Adrenal gland (tissue), 12 donors: Measurements from ENCODE around the gene BACE1. TPM values are rescaled to one million over a fixed set of nuclear protein-coding genes. Genes with fewer than 3 reads are reported as not detected.

Experiments
- DNase-seq, 7 donors: peaks; one replicate each; pipeline ENCODE4 v3.0.0-alpha.2; 2019 to 2020
- H3K27ac ChIP-seq, 5 donors: fragments of 200-600 bp; sonication (generic) in 4 of 5; 1 replicate in 3 of 5; 2 replicates in 2 of 5; pipeline versions ENCODE4 v1.5.1 to v1.8.0; 2016 to 2020; ENCODE audit warnings: mild to moderate bottlenecking in 1 of 5
- H3K27me3 ChIP-seq: fragments of 200-600 bp; 2 replicates; pipeline ENCODE4 v1.8.0; 2021
- H3K36me3 ChIP-seq, 2 donors: fragments of 200-600 bp; replicated peaks in 1 of 2; 1 replicate in 1 of 2; 2 replicates in 1 of 2; pipeline versions ENCODE4 v1.5.1 to v1.8.0; 2018 to 2022
- H3K4me1 ChIP-seq, 2 donors: fragments of 200-600 bp; replicated peaks in 1 of 2; 1 replicate in 1 of 2; 2 replicates in 1 of 2; pipeline versions ENCODE4 v1.5.1 to v1.8.0; 2018 to 2021
- H3K4me3 ChIP-seq, 4 donors: fragments of 200-600 bp; sonication (generic) in 3 of 4; one replicate each; pipeline ENCODE4 v1.5.1; 2016 to 2018
- H3K9me3 ChIP-seq, 3 donors: fragments of 200-600 bp; sonication (generic) in 1 of 3; replicated peaks in 1 of 3; 1 replicate in 2 of 3; 2 replicates in 1 of 3; pipeline versions ENCODE4 v1.5.1 to v1.8.0; 2016 to 2021
- POLR2A ChIP-seq, 2 donors: fragments of 450-650 bp; IDR thresholded peaks; one replicate each; pipeline ENCODE4 v1.6.1; 2017; ENCODE audit warnings: antibody characterized with exemption in 2 of 2, mild to moderate bottlenecking in 2 of 2, moderate library complexity in 1 of 2
- WGBS, 4 donors: extraction: QIAGEN DNeasy Blood & Tissue Kit in 2 of 4; methylation state at CpG; one replicate each; pipeline versions ENCODE4 v1.1.5 to v1.1.7; 2013 to 2017; 5-methylcytosine and 5-hydroxymethylcytosine counted together
- intact Hi-C, 2 donors: fragments of 100-400 bp; cut with DNase I; formaldehyde crosslinking; loops; one replicate each; pipeline versions ENCODE4 v1.14.1 to v1.15.0; 2022 to 2023
- polyA plus RNA-seq, 3 donors: library from polyadenylated mRNA; stranded (reverse); fragments of 200-250 nt in 2 of 3; fragments of 350-450 nt in 1 of 3; fragmentation: Illumina TruSeq in 1 of 3; extraction: RNeasy Lipid Tissue Mini Kit (QIAGEN cat#74804) in 1 of 3; gene quantifications; one replicate each; pipeline ENCODE4 v1.2.3, GENCODE V29; 2013 to 2014
- total RNA-seq, 9 donors: library from RNA; depleted of rRNA in 4 of 9; stranded (reverse); fragments of >200 nt in 4 of 9; fragments of 120-200 nt in 1 of 9; fragmentation: NEBNext Ultra II Directional in 1 of 9; extraction: Animal tissue kit (Norgen Biotek cat#: 25700) in 1 of 9; gene quantifications; one replicate each; pipeline versions ENCODE4 v1.1.0 to v1.2.4, GENCODE V29; 2013 to 2023
- TF ChIP-seq, protein P1 (sequence below), 6 experiments: fragments of 450-650 bp in 4 of 6; fragments of 200-600 bp in 2 of 6; sonication (generic) in 1 of 6; IDR thresholded peaks; 1 replicate in 5 of 6; 2 replicates in 1 of 6; pipeline versions ENCODE4 v1.5.1 to v1.8.0; 2016 to 2021; ENCODE audit warnings: antibody characterized with exemption in 6 of 6, mild to moderate bottlenecking in 2 of 6, moderate library complexity in 1 of 6
- donor health status: healthy with polysubstance abuse.
- donor health status: Bipolar disorder and iron deficiency.
- donor health status: DM: yes; HTN: yes; CAD: no.
- donor health status: DM: no; HTN: no; CAD: no.
- donor health status: DM: no; HTN: no; CAD: no.
- donor health status: DM: yes; HTN: yes; CAD: no.

BACE1 gene
- total and polyA plus RNA-seq, 12 donors: 9.5 to 69.1 (median 39.7) TPM

- H3K36me3 ChIP-seq: peaks cover 0 to 42% of the 10 kb centered on the region in 2 donors
- 92 to 97% (median 94%) methylated on average over 4 of the region's 4 CpGs for WGBS, 4 donors
- no peaks in the 10 kb centered on the region for H3K4me1 ChIP-seq
- H3K27ac ChIP-seq: no peak overlapping the region
- no peak overlapping the region for H3K4me3 ChIP-seq
- no peak for TF ChIP-seq POLR2A (IDR thresholded peaks at IDR 0.05)
- TF ChIP-seq, protein P1, sequence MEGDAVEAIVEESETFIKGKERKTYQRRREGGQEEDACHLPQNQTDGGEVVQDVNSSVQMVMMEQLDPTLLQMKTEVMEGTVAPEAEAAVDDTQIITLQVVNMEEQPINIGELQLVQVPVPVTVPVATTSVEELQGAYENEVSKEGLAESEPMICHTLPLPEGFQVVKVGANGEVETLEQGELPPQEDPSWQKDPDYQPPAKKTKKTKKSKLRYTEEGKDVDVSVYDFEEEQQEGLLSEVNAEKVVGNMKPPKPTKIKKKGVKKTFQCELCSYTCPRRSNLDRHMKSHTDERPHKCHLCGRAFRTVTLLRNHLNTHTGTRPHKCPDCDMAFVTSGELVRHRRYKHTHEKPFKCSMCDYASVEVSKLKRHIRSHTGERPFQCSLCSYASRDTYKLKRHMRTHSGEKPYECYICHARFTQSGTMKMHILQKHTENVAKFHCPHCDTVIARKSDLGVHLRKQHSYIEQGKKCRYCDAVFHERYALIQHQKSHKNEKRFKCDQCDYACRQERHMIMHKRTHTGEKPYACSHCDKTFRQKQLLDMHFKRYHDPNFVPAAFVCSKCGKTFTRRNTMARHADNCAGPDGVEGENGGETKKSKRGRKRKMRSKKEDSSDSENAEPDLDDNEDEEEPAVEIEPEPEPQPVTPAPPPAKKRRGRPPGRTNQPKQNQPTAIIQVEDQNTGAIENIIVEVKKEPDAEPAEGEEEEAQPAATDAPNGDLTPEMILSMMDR (IDR thresholded peaks at IDR 0.05): no peak
- no peak for DNase-seq
- intact Hi-C loops: no loop called here
- no peaks in the 10 kb centered on the region for H3K9me3 ChIP-seq
- no peaks in the 10 kb centered on the region for H3K27me3 ChIP-seq
Measured at GRCh38 chr11:117354550-117354949, 38.5 kb upstream of the BACE1 start.

DNA sequence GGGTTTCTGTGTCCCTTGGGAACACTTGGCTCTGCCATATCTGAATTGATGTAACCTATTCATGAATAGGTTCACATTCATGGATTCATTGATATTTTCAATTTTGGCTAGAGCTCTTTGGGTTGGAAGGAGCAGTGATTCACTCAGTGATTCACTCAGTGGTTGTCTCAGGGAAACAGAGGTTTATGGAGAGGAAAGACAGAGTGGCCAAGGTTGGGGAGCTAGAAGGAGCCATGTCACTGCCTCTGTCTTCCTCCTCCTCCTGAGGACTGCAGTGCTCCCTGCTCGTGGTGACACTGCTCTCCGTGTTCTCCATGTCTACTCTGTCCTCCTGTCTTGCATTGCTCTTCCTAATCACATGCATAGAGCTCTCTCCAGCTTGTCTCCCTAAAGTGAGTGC lies 29.0 kb upstream of the BACE1 start:
- 82 to 88% (median 85%) methylated on average over 2 of the region's 2 CpGs for WGBS, 4 donors
- DNase-seq: no peak
- TF ChIP-seq POLR2A (IDR thresholded peaks at IDR 0.05): no peak
- TF ChIP-seq, protein P1 (IDR thresholded peaks at IDR 0.05): no peak
- intact Hi-C loops: no loop called here
- Histone ChIP-seq H3K4me3 (no peak overlapping the region), H3K27ac (no peak overlapping the region), H3K9me3 (no peaks in the 10 kb centered on the region), H3K4me1 (peaks cover 0 to 3% of the 10 kb centered on the region in 2 donors), H3K27me3 (no peaks in the 10 kb centered on the region), H3K36me3 (peaks cover 0 to 13% of the 10 kb centered on the region in 2 donors)

DNA sequence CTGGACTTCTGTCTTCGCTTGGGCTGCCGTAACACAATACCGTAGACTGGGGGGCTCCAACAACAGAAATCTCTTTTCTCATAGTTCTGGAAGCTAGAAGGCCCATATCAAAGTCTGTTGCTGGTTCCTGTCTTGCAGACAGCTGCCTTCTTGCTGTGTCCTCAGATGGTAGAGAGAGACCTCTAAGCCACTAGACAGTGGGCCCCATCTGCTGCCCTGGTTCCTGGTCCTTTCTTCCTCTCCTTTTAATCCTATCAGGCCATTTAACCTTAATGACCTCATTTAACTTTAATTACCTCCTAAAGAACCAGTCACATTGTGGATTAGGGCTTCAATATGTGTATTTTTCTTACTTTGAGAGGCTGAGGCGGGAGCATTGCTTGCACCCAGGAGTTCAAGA lies 21.0 kb upstream of the BACE1 start:
- intact Hi-C loops: no loop called here
- no peak overlapping the region for H3K4me3 ChIP-seq
- no peak overlapping the region for H3K27ac ChIP-seq
- H3K36me3 ChIP-seq: peaks cover 0 to 18% of the 10 kb centered on the region in 2 donors
- no peak for DNase-seq
- no peaks in the 10 kb centered on the region for H3K4me1 ChIP-seq
- H3K9me3 ChIP-seq: no peaks in the 10 kb centered on the region
- no peak for TF ChIP-seq POLR2A (IDR thresholded peaks at IDR 0.05)
- TF ChIP-seq, protein P1 (IDR thresholded peaks at IDR 0.05): no peak
- 94 to 100% (median 97%) methylated on average over 4 of the region's 4 CpGs for WGBS, 4 donors
- no peaks in the 10 kb centered on the region for H3K27me3 ChIP-seq

GRCh38 chr11:117335399-117335798 lies 19.3 kb upstream of the BACE1 start:
- H3K36me3 ChIP-seq: peaks cover 0 to 13% of the 10 kb centered on the region in 2 donors
- H3K27me3 ChIP-seq: no peaks in the 10 kb centered on the region
- no peaks in the 10 kb centered on the region for H3K9me3 ChIP-seq
- H3K4me3 ChIP-seq: no peak overlapping the region
- no peaks in the 10 kb centered on the region for H3K4me1 ChIP-seq
- intact Hi-C loops: no loop called here
- H3K27ac ChIP-seq: no peak overlapping the region
- 88 to 94% (median 93%) methylated on average over 5 of the region's 5 CpGs for WGBS, 4 donors
- TF ChIP-seq, protein P1 (IDR thresholded peaks at IDR 0.05): no peak
- no peak for TF ChIP-seq POLR2A (IDR thresholded peaks at IDR 0.05)
- no peak for DNase-seq
